Endothelial cell of umbilical vein (primary cell): Measurements from ENCODE around the gene KLHL1. TPM values are rescaled to one million over a fixed set of nuclear protein-coding genes. Genes with fewer than 3 reads are reported as not detected.

Experiments
- BruUV-seq: library from RNA; stranded (reverse); fragments of 400-500 nt; replicated peaks from 2 replicates; lab custom pipeline; 2021; lab: Mats Ljungman, UMichigan
- CTCF ChIA-PET: fragments of 300-600, 350-600 bp; sonication (Branson Sonifier 250); formaldehyde crosslinking; loops from one replicate; lab custom pipeline; 2021; ENCODE audit warnings: antibody characterized with exemption, inconsistent platforms; lab: Charles Lee
- POLR2A ChIA-PET: fragments of 300-600, 350-600 bp; sonication (Branson Sonifier 250); formaldehyde crosslinking; loops from one replicate; lab custom pipeline; 2021; ENCODE audit warnings: antibody characterized with exemption, inconsistent platforms; lab: Charles Lee
- DNase-seq: peaks from one replicate; pipeline ENCODE4 v3.0.0-alpha.2; 2011; ENCODE audit warnings: low read depth, low spot score
- FAIRE-seq: peaks from 2 replicates; lab custom pipeline; 2011; peaks lifted over from hg19 to GRCh38; lab: Jason Lieb, UNC
- H2AFZ ChIP-seq: 2 replicates; pipeline ENCODE4 v1.6.0; 2012; ENCODE audit warnings: low read depth, low read length, control low read depth, inconsistent platforms
- H3K27ac ChIP-seq: 2 replicates; pipeline ENCODE4 v1.5.1; 2011; ENCODE audit warnings: low read depth, mild to moderate bottlenecking, control low read depth, low read length, moderate library complexity; ENCODE audit not compliant: insufficient read depth
- H3K27me3 ChIP-seq, 2 experiments: 2 replicates each; pipeline versions ENCODE4 v1.6.0 to v1.6.1; 2011; ENCODE audit warnings: low read length in 2 of 2, mixed read lengths in 1 of 2; ENCODE audit not compliant: control insufficient read depth in 2 of 2, insufficient read depth in 2 of 2
- H3K36me3 ChIP-seq, 2 experiments: 2 replicates in 1 of 2; 3 replicates in 1 of 2; pipeline ENCODE4 v1.5.1; 2011; ENCODE audit warnings: low read length in 2 of 2, mild to moderate bottlenecking in 1 of 2, moderate library complexity in 1 of 2; ENCODE audit not compliant: control insufficient read depth in 2 of 2, insufficient read depth in 2 of 2; ENCODE audit errors: extremely low read depth in 1 of 2
- H3K4me1 ChIP-seq: 3 replicates; pipeline ENCODE4 v1.5.1; 2011; ENCODE audit warnings: mild to moderate bottlenecking, low read length; ENCODE audit not compliant: control insufficient read depth, insufficient read depth; ENCODE audit errors: extremely low read depth
- H3K4me2 ChIP-seq: 2 replicates; pipeline ENCODE4 v1.6.1; 2011; ENCODE audit warnings: low read length, control low read depth, mixed read lengths; ENCODE audit not compliant: insufficient read depth
- H3K4me3 ChIP-seq, 3 experiments: fragments of 200-600 bp in 1 of 3; sonication (generic), shearing (Covaris generic) in 1 of 3; replicated peaks in 1 of 3; 2 replicates each; pipeline ENCODE4 v1.5.1; 2011 to 2016; ENCODE audit warnings: control low read depth in 3 of 3, low read length in 3 of 3, mild to moderate bottlenecking in 2 of 3, inconsistent platforms in 1 of 3, low read depth in 1 of 3, moderate library complexity in 1 of 3; ENCODE audit not compliant: insufficient read depth in 1 of 3
- H3K79me2 ChIP-seq: 2 replicates; pipeline ENCODE4 v1.6.0; 2012; ENCODE audit warnings: low read length, inconsistent platforms; ENCODE audit not compliant: control insufficient read depth, insufficient read depth
- H3K9ac ChIP-seq: replicated peaks from 2 replicates; pipeline ENCODE3; 2011; ENCODE audit warnings: low read length, control low read depth; ENCODE audit not compliant: insufficient read depth; ENCODE audit errors: extremely low read depth
- H3K9me1 ChIP-seq: replicated peaks from 3 replicates; pipeline ENCODE4 v1.6.0; 2011; ENCODE audit warnings: mild to moderate bottlenecking, low read length; ENCODE audit not compliant: control insufficient read depth, insufficient read depth; ENCODE audit errors: extremely low read depth
- H3K9me3 ChIP-seq: replicated peaks from 2 replicates; pipeline ENCODE4 v1.5.1; 2012; ENCODE audit warnings: low read length, inconsistent platforms; ENCODE audit not compliant: control insufficient read depth, insufficient read depth
- H4K20me1 ChIP-seq: replicated peaks from 2 replicates; pipeline ENCODE3; 2011; ENCODE audit warnings: mild to moderate bottlenecking, low read length; ENCODE audit not compliant: control insufficient read depth, insufficient read depth; ENCODE audit errors: extremely low read depth
- EZH2 ChIP-seq: IDR thresholded peaks from 2 replicates; pipeline ENCODE4 v1.6.1; 2012; ENCODE audit warnings: borderline replicate concordance, low read depth, mild to moderate bottlenecking, moderate library complexity, low read length, inconsistent platforms; ENCODE audit not compliant: severe bottlenecking
- FOS ChIP-seq: IDR thresholded peaks from 2 replicates; pipeline ENCODE4 v1.6.1; 2011; ENCODE audit warnings: mild to moderate bottlenecking, low read length, moderate library complexity, borderline replicate concordance; ENCODE audit not compliant: insufficient read depth
- GATA2 ChIP-seq: IDR thresholded peaks from 2 replicates; pipeline ENCODE4 v1.7.0; 2011; ENCODE audit warnings: low read depth, mild to moderate bottlenecking, moderate library complexity, mixed read lengths, low read length; ENCODE audit not compliant: insufficient read length, insufficient read depth
- JUN ChIP-seq: IDR thresholded peaks from 2 replicates; pipeline ENCODE4 v1.6.1; 2011; ENCODE audit warnings: borderline replicate concordance, low read depth; ENCODE audit not compliant: insufficient read length, insufficient read depth
- MAX ChIP-seq: IDR thresholded peaks from 2 replicates; pipeline ENCODE4 v1.6.1; 2011; ENCODE audit not compliant: insufficient read depth, insufficient read length
- MYC ChIP-seq: IDR thresholded peaks from one replicate; pipeline ENCODE4 v1.6.1; 2011; ENCODE audit warnings: mild to moderate bottlenecking, low read depth, low read length
- POLR2A ChIP-seq: IDR thresholded peaks from 2 replicates; pipeline ENCODE4 v1.6.1; 2012; ENCODE audit warnings: low read depth, mild to moderate bottlenecking, control low read depth, low read length
- POLR2AphosphoS5 ChIP-seq: IDR thresholded peaks from 2 replicates; pipeline ENCODE4 v1.6.1; 2012; ENCODE audit warnings: low read depth, mild to moderate bottlenecking, control low read depth, low read length, moderate library complexity; ENCODE audit not compliant: insufficient read depth
- dilution Hi-C: fragments of 300-500 bp; cut with MboI; formaldehyde crosslinking; loops from one replicate; pipeline ENCODE4 v1.15.0; 2019; ENCODE audit warnings: low sequenced_read_pairs; ENCODE audit not compliant: extremely low pct_ligation_motif_present
- intact Hi-C: fragments of 100-400 bp; cut with micrococcal nuclease; formaldehyde crosslinking; loops from one replicate; pipeline ENCODE4 v1.10.0; 2022
- polyA plus RNA-seq, 4 experiments: library from polyadenylated mRNA; depleted of rRNA in 3 of 4; stranded (reverse) in 3 of 4; unstranded in 1 of 4; fragments of >200 nt; gene quantifications; 2 replicates each; pipeline versions ENCODE4 v1.2.1 to v1.2.3, GENCODE V29; 2011 to 2012; ENCODE audit warnings: missing spikeins in 1 of 4
- total RNA-seq: library from RNA; stranded (reverse); gene quantifications from 2 replicates; pipeline ENCODE4 v1.2.3, GENCODE V29; 2021
- TF ChIP-seq, protein P1 (sequence below), 2 donors: IDR thresholded peaks; 1 replicate in 1 of 2; 2 replicates in 1 of 2; pipeline ENCODE4 v1.5.1; 2011; ENCODE audit warnings: low read length in 2 of 2, mild to moderate bottlenecking in 2 of 2, moderate library complexity in 2 of 2, control low read depth in 1 of 2, inconsistent platforms in 1 of 2, low read depth in 1 of 2; ENCODE audit not compliant: insufficient read depth in 1 of 2; ENCODE audit errors: extremely low read depth in 1 of 2

KLHL1 gene
- total and polyA plus RNA-seq, 2 donors (not counting 3 experiments of a cell fraction or from before 2014, with no cell fraction given): not detected

DNA sequence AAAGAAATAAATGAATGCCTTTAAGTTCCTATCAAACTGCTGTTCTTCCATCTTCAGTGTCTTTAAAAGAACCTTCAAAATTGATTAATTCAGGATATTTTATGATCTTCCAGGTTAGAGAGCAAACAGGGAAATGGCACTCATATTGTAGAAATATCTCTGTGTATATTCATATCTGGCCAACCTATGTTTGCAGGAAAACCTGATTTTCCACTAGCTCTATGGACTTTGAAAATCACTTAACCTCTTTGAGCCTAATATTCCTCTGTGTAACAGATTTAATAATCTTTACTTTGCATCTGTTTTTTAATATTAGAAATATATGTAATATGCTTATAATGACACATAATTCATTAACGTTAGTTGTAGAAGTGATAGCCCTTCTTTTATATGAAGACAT lies 228.3 kb downstream of the KLHL1 start:
- no TSS peak for BruUV-seq
- Histone ChIP-seq H3K4me2 (no peak overlapping the region), H3K4me3 (no peak overlapping the region), H3K79me2 (no peaks in the 10 kb centered on the region), H3K9me1 (no peaks in the 10 kb centered on the region), H3K36me3 (no peaks in the 10 kb centered on the region), H2AFZ (no peak overlapping the region), H3K9ac (no peak overlapping the region), H4K20me1 (no peaks in the 10 kb centered on the region), H3K27me3 (no peaks in the 10 kb centered on the region), H3K4me1 (no peaks in the 10 kb centered on the region), H3K9me3 (no peaks in the 10 kb centered on the region), H3K27ac (no peak overlapping the region)
- FAIRE-seq (no peak), DNase-seq (no peak)
- ChIA-PET CTCF (no interaction called here), POLR2A (no interaction called here)
- dilution Hi-C loops (no loop called here), intact Hi-C loops (loop anchor here (10.0 kb wide), 1 partner anchor 1675 kb away; no protein-coding TSS in a partner anchor)
- TF ChIP-seq MAX (no peak), EZH2 (no peak), JUN (no peak), POLR2AphosphoS5 (no peak), MYC (no peak), FOS (no peak), GATA2 (no peak), POLR2A (no peak)
- TF ChIP-seq, protein P1, sequence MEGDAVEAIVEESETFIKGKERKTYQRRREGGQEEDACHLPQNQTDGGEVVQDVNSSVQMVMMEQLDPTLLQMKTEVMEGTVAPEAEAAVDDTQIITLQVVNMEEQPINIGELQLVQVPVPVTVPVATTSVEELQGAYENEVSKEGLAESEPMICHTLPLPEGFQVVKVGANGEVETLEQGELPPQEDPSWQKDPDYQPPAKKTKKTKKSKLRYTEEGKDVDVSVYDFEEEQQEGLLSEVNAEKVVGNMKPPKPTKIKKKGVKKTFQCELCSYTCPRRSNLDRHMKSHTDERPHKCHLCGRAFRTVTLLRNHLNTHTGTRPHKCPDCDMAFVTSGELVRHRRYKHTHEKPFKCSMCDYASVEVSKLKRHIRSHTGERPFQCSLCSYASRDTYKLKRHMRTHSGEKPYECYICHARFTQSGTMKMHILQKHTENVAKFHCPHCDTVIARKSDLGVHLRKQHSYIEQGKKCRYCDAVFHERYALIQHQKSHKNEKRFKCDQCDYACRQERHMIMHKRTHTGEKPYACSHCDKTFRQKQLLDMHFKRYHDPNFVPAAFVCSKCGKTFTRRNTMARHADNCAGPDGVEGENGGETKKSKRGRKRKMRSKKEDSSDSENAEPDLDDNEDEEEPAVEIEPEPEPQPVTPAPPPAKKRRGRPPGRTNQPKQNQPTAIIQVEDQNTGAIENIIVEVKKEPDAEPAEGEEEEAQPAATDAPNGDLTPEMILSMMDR (IDR thresholded peaks at IDR 0.05; ENCODE audit: extremely low read depth in 1 of 2, insufficient read depth in 1 of 2, low read depth in 1 of 2, low read length in 2 of 2): no peak
